A549 (cell line): ENCODE results near the gene KCNQ2.

Experiments
- CTCF ChIP-seq: fragments of >200 bp; sonication (Bioruptor Twin); formaldehyde crosslinking; IDR thresholded peaks from 3 replicates; pipeline ENCODE4 v1.5.1; 2016
- EP300 ChIP-seq, 2 experiments: fragments of >200 bp; sonication (Bioruptor Twin); formaldehyde crosslinking; IDR thresholded peaks; 2 replicates in 1 of 2; 3 replicates in 1 of 2; pipeline ENCODE4 v1.6.1; 2016 to 2017
- MAFK ChIP-seq: fragments of 450-650 bp; IDR thresholded peaks from 2 replicates; pipeline ENCODE4 v1.6.1; 2014; ENCODE audit not compliant: partially characterized antibody
- MAX ChIP-seq: IDR thresholded peaks from 2 replicates; pipeline ENCODE4 v1.6.1; 2012
- POLR2A ChIP-seq: IDR thresholded peaks from 2 replicates; pipeline ENCODE4 v1.6.1; 2012; ENCODE audit warnings: mild to moderate bottlenecking, low read length

- TF ChIP-seq POLR2A, result no peak
- TF ChIP-seq MAX, result no peak
- TF ChIP-seq EP300 (IDR thresholded peaks at IDR 0.05), result no peak
- TF ChIP-seq CTCF, result no peak
- no peak for TF ChIP-seq MAFK
Measured at GRCh38 chr20:63483834-63484233, 11.4 kb upstream of the KCNQ2 start.
